GM12892 (cell line): ENCODE data around the gene EEF1AKMT3.

Source experiments
- DNase-seq: peaks from one replicate; pipeline ENCODE4 v3.0.0; 2011; ENCODE audit not compliant: insufficient read length
- FAIRE-seq: peaks from 2 replicates; lab custom pipeline; 2011; peaks lifted over from hg19 to GRCh38; lab: Jason Lieb, UNC
- POLR2A ChIP-seq: IDR thresholded peaks from 2 replicates; pipeline ENCODE4 v1.6.1; 2011; ENCODE audit warnings: low read depth, low read length, control low read depth
- POLR2AphosphoS5 ChIP-seq: IDR thresholded peaks from 2 replicates; pipeline ENCODE4 v1.6.1; 2011; ENCODE audit warnings: low read depth, low read length, control low read depth
- TAF1 ChIP-seq: IDR thresholded peaks from 2 replicates; pipeline ENCODE4 v1.6.1; 2011; ENCODE audit warnings: low read depth, mild to moderate bottlenecking, control low read depth, low read length, borderline replicate concordance

Gene EEF1AKMT3

GRCh38 chr12:57763881-57764661 lies 8.3 kb upstream of the EEF1AKMT3 start:
- DNase-seq: no peak
- no peak for FAIRE-seq
- no peak for TF ChIP-seq POLR2A

DNA sequence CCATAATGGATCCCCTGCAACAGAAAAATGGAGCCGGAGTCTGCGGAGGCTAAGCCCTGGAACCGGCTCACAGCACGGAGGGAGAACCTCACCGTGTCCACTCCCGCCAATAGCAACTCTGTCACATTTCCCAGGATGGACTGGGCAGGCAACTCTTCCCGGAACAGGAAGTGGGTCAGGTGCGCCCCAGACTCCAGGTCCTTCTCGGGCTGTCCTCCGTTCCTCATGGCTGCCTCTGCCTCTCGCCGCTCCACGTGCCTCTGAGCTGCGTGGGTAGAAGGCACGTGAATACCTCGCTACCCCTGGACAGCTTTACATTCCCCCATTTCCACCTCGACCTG lies 7.8 kb upstream of the EEF1AKMT3 start:
- TF ChIP-seq TAF1 (no peak), POLR2A (no peak), POLR2AphosphoS5 (no peak)
- no peak for FAIRE-seq

DNA sequence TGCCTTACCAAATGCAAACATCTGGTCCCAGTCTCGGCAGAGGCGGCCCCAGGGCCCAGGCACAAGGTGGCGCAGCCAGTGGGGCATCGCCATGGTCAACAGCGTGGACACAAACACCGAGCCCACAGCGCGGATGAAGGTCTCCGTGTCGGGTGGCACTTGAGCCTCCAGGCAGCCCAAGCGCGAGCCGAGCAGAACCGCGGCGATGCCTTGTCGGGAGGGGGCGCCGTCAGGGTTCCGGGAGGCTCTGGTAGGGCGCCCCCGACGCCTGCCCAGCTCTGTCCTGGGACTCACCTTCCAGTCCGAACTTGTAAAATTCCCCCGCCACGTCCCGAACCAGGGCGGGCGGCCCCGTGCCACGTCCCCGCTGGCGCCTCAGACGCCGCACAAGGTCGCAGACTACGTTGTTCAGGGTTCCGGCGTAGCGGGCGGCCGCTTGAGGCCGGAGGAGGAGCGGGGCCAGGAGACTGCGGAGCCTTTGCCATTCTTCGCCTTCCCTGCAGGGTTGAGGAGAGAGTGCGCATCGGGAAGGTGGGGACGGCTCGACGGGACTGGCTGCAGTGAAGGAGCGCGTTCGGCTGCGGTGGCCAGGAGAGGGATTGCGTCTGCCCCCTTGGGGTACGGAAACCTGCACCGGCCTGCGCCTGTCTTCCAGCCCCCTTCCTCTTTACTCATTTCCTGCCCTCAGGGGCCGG lies 7.3 kb upstream of the EEF1AKMT3 start:
- TF ChIP-seq POLR2AphosphoS5 (no peak), POLR2A (no peak; the same call in 1 of the 2 replicates), TAF1 (no peak)
- DNase-seq: peak; percentile 56
- peak; percentile 36 for FAIRE-seq

More for the DNA sequence above, 7.8 kb upstream of the EEF1AKMT3 start:
- DNase-seq: no peak

- TF ChIP-seq POLR2A: no peak; the same call in 1 of the 2 replicates
- TF ChIP-seq POLR2AphosphoS5: 0 out of 2 replicates have a peak, but pooled peaks have one; percentile 34
- no peak for DNase-seq
- FAIRE-seq: no peak
Observed at GRCh38 chr12:57765698-57766463, 6.5 kb upstream of the EEF1AKMT3 start.

GRCh38 chr12:57766464-57767304 lies 5.7 kb upstream of the EEF1AKMT3 start, which contains the start of gene CYP27B1:
Gene CYP27B1, minus strand, starts transcription at chr12:57767078. Its CDS starts 37 bp downstream, at chr12:57767041.
- no peak for FAIRE-seq
- DNase-seq: no peak
- TF ChIP-seq POLR2AphosphoS5 (no peak), TAF1 (no peak), POLR2A (no peak)

DNA sequence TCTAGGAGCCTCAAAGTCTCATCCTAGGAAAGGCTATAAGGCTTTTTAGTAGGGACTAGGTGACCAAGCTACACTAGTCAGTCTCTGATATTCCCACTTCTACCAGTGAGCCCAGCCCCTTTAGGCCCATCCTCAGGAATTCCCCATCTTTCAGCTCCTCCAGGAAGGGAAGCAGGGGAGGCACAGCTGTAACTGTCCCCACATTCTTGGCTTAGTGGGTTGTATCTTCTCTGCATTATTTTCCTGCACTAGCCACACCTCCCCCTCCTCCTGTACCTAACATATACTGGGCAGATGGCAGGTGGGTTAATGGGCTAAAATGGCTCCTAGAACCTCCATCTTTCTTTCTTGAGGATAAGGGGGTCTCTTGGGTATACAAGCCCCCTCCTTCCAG lies 5.1 kb upstream of the EEF1AKMT3 start:
- DNase-seq (no peak), FAIRE-seq (no peak)
- no peak for TF ChIP-seq POLR2A
- no peak for TF ChIP-seq TAF1
- no peak for TF ChIP-seq POLR2AphosphoS5

DNA sequence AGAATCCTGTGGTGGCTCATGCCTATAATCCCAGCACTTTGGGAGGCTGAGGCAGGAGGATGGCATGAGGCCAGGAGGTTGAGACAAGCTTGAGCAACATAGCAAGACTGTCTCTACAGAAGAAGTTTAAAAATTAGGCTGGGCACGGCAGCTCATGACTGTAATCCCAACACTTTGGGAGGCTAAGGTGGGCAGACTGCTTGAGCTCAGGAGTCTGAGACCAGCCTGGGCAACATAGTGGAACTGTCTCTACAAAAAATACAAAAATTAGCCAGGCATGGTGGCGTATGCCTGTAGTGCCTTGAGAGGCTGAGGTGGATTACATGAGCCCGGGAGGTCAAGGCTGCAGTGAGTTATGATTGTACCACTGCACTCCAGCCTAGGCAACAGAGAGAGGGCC lies 4.5 kb upstream of the EEF1AKMT3 start:
- DNase-seq: no peak
- FAIRE-seq: no peak
- TF ChIP-seq POLR2A: no peak

DNA sequence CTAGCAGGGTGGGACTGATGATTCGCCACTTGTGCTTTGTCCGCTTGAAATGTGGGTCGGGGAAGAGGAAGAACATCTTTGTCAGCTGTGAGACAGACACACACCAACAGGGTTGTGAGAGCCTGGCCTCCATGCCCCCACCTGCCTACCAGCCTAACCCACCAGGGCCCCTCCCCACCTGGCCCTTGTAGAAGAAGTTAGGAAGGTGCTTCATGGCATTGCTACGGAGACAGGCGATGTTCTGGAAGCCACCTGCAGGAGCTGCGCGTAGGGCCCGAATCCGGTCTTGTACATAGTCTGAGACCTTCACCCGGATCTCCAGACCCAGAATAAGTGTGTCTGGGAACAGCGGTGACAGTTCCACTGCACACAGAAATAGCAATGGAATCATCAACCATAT lies 2.8 kb upstream of the EEF1AKMT3 start:
- no peak for TF ChIP-seq POLR2A
- no peak for FAIRE-seq
- no peak for DNase-seq

DNA sequence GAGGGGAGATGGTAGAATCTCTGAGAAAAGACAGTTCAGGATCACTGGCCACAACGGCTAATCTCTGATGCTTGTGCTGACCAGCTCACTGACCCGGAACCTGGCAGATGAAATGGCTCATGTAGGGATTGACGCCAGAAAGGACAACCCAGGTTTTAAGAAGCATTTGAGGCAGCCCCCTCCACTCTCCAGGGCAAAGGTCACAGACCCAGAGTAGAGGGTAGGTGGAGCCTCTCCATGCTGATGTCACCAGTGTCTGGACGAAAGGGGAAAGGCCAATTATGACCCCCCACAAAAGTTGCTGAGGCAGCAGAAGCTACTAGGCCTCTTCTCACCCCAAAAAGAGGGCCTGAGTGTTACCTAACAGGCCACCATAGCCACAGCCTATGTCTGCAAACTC lies 1.7 kb upstream of the EEF1AKMT3 start:
- no peak for DNase-seq
- TF ChIP-seq TAF1 (no peak), POLR2A (no peak), POLR2AphosphoS5 (no peak)
- no peak for FAIRE-seq

DNA sequence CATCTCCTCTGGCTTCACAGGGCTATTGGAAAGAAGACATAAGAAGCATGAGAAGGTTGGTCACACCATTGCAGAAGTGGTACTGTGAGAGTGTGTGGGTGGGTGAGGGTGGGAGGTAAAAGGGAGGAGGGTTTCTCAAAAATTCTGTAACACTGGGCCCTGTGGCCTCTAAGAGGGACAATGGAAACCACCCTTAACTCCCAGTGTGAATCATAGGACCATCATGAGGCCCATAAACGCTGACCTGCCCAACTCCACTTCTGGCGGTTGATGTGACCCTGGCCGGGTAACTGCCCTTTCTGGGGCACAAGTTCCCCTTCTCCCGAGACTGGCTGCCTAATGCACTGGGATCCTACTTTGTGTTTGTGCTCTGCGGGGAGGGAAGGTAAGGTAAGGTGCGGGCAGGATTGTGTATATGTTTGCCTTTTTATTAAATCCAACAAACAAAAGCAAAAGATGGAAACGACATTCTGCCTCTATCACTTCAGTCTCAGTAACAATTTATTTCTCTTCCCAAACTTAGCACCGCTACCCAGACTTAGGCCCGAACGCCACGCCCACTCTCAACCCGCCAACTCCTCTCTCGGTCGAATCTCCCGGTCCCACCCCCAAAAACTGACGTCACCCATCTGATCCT lies 1.1 kb upstream of the EEF1AKMT3 start:
- TF ChIP-seq POLR2AphosphoS5 (no peak), POLR2A (no peak), TAF1 (no peak)
- DNase-seq: peak; percentile 79
- FAIRE-seq: no peak
